ENCODE data around the gene ANKRD31.

- TF ChIP-seq POLR2A (IDR thresholded peaks at IDR 0.05; ENCODE audit: low read length), result no peak
- TF ChIP-seq, protein P1, sequence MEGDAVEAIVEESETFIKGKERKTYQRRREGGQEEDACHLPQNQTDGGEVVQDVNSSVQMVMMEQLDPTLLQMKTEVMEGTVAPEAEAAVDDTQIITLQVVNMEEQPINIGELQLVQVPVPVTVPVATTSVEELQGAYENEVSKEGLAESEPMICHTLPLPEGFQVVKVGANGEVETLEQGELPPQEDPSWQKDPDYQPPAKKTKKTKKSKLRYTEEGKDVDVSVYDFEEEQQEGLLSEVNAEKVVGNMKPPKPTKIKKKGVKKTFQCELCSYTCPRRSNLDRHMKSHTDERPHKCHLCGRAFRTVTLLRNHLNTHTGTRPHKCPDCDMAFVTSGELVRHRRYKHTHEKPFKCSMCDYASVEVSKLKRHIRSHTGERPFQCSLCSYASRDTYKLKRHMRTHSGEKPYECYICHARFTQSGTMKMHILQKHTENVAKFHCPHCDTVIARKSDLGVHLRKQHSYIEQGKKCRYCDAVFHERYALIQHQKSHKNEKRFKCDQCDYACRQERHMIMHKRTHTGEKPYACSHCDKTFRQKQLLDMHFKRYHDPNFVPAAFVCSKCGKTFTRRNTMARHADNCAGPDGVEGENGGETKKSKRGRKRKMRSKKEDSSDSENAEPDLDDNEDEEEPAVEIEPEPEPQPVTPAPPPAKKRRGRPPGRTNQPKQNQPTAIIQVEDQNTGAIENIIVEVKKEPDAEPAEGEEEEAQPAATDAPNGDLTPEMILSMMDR (IDR thresholded peaks at IDR 0.05), result no peak
- no peak for TF ChIP-seq MAX (IDR thresholded peaks at IDR 0.05)
- TF ChIP-seq RARB (CRISPR knock-in tag; IDR thresholded peaks at IDR 0.05), result no peak
- no peak for TF ChIP-seq SMC3 (IDR thresholded peaks at IDR 0.05)
- TF ChIP-seq, protein P2, sequence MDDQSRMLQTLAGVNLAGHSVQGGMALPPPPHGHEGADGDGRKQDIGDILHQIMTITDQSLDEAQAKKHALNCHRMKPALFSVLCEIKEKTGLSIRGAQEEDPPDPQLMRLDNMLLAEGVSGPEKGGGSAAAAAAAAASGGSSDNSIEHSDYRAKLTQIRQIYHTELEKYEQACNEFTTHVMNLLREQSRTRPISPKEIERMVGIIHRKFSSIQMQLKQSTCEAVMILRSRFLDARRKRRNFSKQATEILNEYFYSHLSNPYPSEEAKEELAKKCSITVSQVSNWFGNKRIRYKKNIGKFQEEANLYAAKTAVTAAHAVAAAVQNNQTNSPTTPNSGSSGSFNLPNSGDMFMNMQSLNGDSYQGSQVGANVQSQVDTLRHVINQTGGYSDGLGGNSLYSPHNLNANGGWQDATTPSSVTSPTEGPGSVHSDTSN (IDR thresholded peaks at IDR 0.05), result no peak
- no peak for TF ChIP-seq ESRRA (IDR thresholded peaks at IDR 0.05; ENCODE audit: borderline replicate concordance, low read length)
- no peak for TF ChIP-seq SREBF2 (IDR thresholded peaks at IDR 0.05)
- no peak for TF ChIP-seq FOSL2 (IDR thresholded peaks at IDR 0.05)
- TF ChIP-seq FOSL2 (CRISPR knock-in tag; IDR thresholded peaks at IDR 0.05), result no peak
Measured at GRCh38 chr5:75214409-75214808, 22.3 kb downstream of the ANKRD31 start.
